Measurements from ENCODE around the gene NEGR1.
A peak's percentile ranks its signal among the peaks of the same experiment; 100 is the strongest.

The NEGR1 gene

GRCh38 chr1:71424536-71424935 is 857.8 kb downstream of the NEGR1 start:
- DNase-seq = no peak

GRCh38 chr1:71422221-71422620 is 860.1 kb downstream of the NEGR1 start:
- DNase-seq = no peak

- no peak for DNase-seq
Observed at GRCh38 chr1:71417421-71417820, 864.9 kb downstream of the NEGR1 start.

GRCh38 chr1:71414179-71414578 is 868.2 kb downstream of the NEGR1 start:
- peak; percentile 68 for DNase-seq

- DNase-seq = no peak
Observed at GRCh38 chr1:71413441-71414175, 868.7 kb downstream of the NEGR1 start.

GRCh38 chr1:71400050-71400449 is 882.3 kb downstream of the NEGR1 start:
- no peak for DNase-seq

- DNase-seq = no peak
Observed at GRCh38 chr1:71399594-71399993, 882.7 kb downstream of the NEGR1 start.

- DNase-seq = no peak
Observed at GRCh38 chr1:71393301-71393700, 889.0 kb downstream of the NEGR1 start.

- DNase-seq = no peak
Observed at GRCh38 chr1:71390518-71390917, 891.8 kb downstream of the NEGR1 start.

- no peak for DNase-seq
Observed at GRCh38 chr1:71377886-71378285, 904.5 kb downstream of the NEGR1 start.

GRCh38 chr1:71372496-71372895 is 909.8 kb downstream of the NEGR1 start:
- DNase-seq = no peak

GRCh38 chr1:71371581-71371980 is 910.8 kb downstream of the NEGR1 start:
- no peak for DNase-seq

- DNase-seq = no peak
Observed at GRCh38 chr1:71364236-71364635, 918.1 kb downstream of the NEGR1 start.

GRCh38 chr1:71362691-71363090 is 919.6 kb downstream of the NEGR1 start:
- DNase-seq = no peak

- no peak for DNase-seq
Observed at GRCh38 chr1:71362076-71362475, 920.3 kb downstream of the NEGR1 start.

GRCh38 chr1:71357708-71358107 is 924.6 kb downstream of the NEGR1 start:
- no peak for DNase-seq

- no peak for DNase-seq
Observed at GRCh38 chr1:71351438-71351837, 930.9 kb downstream of the NEGR1 start.

GRCh38 chr1:71350805-71351204 is 931.5 kb downstream of the NEGR1 start:
- DNase-seq = no peak

- DNase-seq = no peak
Observed at GRCh38 chr1:71350330-71350729, 932.0 kb downstream of the NEGR1 start.

Measured in NCI-H2029 treated with DMSO at 0.1 percent for 48 hours (cell line).